Measurements from ENCODE around the gene RET.

The RET gene

DNA sequence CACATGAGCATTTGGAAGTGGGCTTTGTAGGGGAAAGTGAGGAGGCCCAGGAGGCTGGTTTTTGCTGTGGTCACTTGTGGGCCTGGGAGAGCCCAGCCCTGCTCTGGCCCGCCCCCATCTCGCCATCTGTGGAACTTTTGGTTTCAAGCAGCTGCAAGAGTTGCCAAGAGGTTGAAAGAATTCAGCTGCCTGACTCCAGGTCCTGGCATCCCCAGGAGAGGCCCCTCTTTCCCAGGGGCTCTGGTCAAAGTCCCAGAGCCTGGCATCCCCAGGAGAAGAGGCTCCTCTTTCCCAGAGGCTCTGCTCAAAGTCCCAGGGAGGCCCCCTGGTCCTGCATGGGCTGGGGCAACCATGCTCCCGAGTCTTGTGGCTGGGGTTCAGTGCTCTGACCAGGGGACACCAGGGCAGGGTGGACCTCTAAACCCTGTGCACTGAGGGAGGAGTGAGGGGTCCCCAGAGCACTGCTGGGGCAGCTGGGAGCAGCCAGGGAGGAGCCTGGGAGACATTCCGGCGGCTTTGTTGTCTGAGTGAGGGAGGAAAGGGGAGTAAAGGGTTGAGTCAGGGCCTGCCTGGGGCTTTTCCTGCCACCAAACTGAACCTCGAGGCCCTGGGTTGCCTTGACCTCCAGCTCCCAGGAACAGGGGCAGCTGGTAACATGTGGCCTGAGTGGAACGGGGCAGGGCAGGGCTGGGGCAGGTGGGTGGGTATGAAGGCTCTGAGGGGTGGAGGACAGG lies 33.6 kb downstream of the RET start:
- DNase-seq = no peak

DNA sequence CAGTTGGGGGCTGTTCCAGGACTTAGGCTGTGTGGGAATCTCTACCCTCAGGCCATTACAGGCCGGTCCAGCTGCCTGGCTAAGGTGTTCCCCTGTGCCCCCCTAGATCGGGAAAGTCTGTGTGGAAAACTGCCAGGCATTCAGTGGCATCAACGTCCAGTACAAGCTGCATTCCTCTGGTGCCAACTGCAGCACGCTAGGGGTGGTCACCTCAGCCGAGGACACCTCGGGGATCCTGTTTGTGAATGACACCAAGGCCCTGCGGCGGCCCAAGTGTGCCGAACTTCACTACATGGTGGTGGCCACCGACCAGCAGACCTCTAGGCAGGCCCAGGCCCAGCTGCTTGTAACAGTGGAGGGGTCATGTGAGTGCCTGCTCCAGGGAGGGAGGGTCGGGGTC lies 34.2 kb downstream of the RET start:
- no peak for DNase-seq

DNA sequence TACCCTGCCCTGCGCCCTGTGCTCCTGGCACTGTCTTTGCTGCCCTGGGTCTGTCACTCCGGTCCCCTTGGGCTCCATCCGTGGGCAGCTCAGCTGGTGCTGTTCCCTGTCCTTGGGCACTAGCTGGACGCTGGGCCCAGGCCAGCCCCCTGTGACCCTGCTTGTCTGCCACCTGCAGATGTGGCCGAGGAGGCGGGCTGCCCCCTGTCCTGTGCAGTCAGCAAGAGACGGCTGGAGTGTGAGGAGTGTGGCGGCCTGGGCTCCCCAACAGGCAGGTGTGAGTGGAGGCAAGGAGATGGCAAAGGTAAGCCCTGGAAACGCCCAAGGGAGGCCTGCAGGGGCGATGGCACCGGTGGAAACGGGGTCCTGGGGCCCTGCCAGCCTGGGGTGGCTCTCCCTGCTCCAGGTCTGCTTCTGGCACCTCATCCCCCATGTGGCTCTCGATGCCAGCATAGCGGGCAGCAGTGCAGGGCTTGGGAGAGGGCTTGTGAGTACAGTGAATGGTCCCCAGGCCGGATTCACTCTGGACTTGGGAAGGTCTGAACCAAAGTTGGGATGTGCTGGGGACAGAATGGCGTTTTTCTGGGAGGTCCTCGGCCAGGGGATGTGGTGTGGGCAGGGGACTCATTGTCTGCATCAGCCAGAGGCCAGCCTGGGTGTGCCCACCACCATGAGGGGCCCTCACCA lies 35.2 kb downstream of the RET start:
- no peak for DNase-seq

DNA sequence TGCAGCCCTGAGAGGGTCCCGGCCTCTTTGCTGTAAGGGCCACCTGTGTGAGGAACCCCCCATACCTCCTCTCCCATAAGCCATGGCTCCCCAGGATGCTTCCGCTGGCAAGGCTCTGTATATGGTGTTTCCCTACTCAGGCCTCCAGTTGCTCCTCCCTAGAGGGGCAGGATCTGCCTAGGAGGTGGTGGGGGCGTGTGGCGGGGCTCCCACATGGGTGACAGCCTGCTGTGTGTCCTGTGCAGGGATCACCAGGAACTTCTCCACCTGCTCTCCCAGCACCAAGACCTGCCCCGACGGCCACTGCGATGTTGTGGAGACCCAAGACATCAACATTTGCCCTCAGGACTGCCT lies 35.7 kb downstream of the RET start:
- no peak for DNase-seq

DNA sequence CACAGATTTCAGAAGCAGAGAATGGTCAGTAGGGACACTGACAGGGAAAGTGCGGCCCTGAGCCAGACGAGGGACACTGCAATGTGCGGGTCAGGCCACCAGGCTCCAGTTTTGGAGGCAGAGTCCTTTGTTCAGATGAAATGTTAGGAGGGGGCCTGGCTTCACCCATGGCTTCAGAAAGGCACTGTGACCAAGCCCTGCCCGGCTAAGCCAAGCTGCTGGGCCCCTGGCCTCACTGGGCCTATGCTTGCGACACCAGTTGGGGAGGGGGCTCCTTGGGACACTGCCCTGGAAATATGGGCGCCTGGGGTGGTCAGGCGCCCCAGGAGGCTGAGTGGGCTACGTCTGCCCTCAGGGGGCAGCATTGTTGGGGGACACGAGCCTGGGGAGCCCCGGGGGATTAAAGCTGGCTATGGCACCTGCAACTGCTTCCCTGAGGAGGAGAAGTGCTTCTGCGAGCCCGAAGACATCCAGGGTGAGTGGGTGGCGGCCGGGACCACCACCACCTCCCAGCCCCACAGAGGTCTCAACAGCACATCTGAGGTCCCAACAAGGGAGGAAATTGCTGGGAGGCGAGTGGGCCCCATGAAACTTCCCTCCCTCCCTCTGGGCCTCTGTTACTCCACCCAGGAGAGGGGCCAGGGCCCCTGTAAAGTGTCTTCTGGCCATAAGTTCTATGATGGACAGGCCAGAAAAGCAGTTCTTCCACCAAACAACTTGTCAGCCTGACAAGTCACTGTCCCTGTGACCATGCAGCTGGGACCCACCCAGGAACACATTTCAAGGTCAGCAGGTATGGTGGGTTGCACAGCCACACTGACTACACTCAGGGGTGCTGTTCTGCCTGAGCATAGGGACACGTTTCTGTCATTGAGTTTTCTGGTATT lies 36.6 kb downstream of the RET start:
- DNase-seq = no peak

DNA sequence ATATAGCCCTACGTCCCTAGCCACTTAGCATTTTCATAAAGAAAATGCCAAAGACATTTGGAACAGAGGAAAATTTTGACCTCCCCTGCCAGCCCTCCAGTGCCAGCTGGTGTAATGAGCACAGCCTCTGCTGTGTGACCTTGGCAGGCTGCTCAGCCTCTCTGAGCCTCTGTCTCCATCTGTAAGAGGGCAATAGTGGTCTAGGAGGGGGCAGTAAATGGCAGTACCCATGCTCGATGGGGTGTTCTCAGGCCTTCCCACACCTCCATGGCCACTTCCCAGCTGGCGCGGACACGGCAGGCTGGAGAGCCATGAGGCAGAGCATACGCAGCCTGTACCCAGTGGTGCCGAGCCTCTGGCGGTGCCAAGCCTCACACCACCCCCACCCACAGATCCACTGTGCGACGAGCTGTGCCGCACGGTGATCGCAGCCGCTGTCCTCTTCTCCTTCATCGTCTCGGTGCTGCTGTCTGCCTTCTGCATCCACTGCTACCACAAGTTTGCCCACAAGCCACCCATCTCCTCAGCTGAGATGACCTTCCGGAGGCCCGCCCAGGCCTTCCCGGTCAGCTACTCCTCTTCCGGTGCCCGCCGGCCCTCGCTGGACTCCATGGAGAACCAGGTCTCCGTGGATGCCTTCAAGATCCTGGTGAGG lies 37.3 kb downstream of the RET start:
- DNase-seq = no peak

DNA sequence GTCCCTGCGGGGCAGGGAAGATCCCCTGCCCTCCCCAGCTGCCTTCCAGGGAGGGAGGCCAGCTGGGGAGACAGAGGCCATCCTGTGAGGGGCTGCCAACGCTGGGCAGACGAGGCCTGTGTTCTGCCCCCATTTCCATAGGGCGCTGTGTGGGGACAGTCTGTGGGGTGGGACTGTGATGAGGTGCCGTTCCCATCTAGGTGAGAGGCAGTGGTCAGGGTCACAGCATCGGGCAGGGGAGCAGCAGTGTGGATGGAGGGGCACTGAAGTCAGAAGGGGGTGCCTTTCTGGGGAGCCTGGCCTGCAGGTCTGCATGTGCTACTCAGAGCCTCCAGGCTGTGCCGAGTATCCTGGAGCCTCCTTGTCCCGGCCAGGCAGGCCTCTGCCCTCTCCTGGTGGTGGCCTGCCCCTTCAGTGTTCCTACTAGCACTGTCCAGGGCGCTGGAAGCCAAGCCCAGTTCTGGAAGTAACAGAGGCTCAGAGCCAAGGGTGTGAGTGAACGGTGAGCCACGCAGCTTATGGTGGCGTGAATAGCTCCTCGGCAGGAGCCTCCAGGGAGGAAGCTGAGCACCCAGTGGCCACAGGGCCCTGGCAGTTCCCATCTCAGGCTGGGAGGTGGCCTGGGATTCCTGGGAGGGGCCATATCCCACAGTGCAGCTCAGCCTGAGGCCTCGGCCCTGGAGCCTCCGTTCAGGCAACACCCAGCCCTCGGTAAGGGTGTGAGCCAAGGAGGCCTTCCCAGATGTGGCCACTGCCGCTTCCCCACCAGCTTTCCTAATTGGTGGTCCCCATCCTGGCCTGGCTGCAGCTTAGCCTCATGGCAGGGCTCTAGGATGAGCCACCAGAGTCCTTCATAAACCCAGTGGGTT lies 38.1 kb downstream of the RET start:
- no peak for DNase-seq

DNA sequence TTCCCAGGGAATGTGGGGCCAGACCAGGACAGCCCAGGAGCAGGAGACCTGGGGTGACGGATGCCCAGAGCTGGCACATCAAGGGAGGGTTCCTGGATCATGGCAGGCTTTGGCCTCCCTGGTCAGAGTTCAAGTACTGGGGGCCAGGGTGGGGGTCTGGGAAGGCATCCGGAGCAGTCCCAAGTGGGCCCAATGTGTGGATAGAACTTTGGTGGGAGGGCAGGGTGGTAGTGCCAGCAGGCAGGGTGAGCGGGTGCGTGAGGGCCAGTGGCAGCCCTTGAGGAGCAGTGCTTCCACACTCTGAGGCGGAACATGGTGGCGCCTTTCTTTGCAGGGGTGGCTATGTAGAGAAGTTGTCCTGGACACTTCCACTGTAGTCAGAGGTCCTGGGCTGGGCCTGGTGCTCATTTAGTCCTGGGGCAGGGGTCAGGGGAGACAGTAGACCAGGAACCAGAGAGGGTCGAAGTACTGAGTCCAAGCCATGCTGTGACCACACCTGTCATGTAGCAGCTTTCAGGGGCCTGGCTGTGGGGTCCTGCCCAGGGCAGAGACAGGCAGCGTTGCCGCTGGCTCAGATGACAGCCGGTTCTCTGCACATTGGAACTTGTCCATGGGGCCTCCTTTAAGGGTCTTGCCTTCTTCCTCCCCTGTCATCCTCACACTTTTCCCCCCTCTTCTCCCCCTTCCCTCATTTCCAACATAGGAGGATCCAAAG lies 39.2 kb downstream of the RET start:
- no peak for DNase-seq

DNA sequence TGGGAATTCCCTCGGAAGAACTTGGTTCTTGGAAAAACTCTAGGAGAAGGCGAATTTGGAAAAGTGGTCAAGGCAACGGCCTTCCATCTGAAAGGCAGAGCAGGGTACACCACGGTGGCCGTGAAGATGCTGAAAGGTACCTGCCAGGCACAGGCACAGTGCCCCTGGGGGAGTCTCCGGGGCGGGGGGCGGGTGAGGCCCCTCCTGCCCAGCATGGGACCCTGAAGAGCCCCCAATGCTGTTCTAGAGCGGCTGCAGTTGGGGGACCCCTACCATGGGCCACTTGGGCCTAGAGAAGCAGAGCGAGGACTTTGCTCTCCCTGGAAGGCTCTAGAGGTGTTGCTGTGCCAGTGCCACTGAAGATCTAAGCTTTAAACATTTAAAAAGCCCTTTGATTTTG lies 39.7 kb downstream of the RET start:
- DNase-seq = no peak

DNA sequence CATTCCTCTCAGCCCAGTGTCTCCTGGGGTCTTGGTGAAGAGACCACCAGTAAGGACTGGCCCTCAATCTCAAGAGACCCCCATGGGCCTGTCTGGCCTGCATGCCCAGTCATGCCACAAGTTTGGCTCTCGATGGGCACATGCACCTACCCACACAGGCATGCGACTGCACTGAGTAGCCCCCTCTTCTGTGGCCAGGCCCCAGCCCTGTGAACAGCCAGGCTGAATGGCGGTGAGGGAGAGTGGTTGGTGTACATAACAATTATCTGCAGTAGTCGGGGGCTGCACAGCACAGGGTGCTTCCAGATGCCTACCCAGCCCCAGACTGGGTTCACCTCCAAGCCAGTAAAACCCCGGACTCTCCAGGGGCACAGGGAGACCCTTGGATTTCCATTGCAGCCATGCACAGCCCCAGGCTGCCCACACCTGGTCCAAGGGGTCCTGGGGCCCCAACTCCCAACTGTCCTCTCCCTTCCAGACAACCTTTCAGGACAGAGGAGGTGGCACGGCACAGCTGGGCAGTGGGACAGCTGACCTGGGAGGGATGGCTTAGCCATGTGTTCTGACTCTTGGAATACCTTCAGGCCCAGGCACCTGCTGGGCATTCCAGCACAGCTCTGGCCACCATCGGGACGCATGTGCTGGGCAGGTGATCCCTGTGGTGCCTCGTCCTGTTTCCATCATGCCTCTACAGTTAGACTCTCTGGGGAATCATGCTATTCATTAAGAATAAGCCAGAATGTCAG lies 40.3 kb downstream of the RET start:
- DNase-seq = no peak

DNA sequence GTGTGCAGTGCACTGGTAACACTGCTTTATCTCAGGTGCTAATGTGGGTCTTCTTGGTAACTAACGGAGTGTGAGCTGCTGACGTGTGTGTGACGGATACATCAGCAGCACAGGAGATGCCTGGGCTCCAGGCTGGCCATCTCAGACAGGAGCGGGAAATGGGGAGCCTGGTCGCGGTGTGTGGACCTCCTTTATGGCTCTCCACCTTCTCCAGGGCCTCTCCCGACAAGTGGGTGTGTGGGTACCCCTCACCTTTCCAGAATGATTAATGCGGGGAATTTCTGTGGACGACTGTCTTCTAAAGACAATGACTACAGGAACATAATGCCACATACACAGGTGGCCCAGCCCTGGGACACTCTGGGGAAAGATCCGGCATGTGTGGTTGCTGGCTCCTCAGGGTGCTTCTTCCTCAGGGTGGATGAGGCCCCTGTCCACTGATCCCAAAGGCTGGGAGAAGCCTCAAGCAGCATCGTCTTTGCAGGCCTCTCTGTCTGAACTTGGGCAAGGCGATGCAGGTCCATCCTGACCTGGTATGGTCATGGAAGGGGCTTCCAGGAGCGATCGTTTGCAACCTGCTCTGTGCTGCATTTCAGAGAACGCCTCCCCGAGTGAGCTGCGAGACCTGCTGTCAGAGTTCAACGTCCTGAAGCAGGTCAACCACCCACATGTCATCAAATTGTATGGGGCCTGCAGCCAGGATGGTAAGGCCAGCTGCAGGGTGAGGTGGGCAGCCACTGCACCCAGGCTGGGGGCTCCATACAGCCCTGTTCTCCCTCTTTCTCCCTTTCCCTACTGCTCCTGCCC lies 41.1 kb downstream of the RET start:
- DNase-seq = no peak

DNA sequence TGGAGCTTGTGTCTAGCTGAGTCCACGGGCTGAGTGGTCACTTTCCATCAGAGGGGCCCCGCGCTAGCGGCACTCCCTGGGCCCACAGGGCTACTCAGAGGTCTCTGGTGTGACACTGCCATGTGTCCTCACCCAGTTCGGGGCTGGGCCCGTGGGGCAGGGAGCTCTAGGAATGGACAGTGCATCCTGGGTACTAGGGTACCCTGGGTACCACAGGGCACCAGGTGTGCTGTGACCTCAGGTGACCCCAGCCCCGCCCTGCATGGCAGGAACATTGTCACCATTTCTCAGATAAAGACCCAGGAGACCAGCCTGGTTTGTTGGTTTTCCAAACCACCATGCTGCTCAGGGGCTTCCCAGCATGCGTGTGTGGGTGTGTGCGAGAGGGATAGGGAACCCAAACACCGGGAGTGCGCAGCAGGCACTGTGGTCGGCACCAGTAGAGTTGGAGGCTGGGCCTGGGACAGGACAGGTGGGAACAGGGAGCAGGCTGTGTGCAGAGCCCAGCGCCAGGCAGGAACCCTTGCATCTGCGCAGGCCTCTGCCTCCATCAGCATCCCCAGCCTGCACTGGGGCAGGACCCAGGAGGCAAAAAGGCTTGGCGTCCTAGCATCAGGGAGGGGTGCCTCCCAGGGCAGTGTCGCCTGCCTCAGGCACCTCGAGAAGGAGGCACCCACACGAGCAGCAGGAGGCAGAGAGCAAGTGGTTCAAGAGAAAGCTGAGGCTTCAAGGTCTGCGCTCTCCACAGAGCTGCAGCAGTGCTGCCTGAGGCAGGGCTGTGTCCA lies 42.0 kb downstream of the RET start:
- no peak for DNase-seq

DNA sequence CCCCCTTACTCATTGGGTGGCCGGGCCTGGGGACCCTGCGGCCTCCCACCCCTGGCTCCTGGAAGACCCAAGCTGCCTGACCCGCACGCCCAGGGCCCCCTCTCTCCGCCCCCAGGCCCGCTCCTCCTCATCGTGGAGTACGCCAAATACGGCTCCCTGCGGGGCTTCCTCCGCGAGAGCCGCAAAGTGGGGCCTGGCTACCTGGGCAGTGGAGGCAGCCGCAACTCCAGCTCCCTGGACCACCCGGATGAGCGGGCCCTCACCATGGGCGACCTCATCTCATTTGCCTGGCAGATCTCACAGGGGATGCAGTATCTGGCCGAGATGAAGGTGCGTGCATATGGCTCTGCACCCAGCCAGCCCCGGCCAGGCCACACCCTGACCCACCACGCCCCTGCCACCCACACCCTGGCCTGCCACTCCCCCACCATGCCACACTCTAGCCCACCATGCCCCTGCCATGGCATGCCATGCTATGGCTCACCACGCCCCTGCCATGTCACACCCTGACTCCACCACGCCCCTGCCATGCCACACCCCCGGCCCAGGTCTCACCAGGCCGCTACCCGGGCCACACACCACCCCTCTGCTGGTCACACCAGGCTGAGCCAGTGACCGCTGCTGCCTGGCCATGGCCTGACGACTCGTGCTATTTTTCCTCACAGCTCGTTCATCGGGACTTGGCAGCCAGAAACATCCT lies 42.7 kb downstream of the RET start:
- DNase-seq = no peak

DNA sequence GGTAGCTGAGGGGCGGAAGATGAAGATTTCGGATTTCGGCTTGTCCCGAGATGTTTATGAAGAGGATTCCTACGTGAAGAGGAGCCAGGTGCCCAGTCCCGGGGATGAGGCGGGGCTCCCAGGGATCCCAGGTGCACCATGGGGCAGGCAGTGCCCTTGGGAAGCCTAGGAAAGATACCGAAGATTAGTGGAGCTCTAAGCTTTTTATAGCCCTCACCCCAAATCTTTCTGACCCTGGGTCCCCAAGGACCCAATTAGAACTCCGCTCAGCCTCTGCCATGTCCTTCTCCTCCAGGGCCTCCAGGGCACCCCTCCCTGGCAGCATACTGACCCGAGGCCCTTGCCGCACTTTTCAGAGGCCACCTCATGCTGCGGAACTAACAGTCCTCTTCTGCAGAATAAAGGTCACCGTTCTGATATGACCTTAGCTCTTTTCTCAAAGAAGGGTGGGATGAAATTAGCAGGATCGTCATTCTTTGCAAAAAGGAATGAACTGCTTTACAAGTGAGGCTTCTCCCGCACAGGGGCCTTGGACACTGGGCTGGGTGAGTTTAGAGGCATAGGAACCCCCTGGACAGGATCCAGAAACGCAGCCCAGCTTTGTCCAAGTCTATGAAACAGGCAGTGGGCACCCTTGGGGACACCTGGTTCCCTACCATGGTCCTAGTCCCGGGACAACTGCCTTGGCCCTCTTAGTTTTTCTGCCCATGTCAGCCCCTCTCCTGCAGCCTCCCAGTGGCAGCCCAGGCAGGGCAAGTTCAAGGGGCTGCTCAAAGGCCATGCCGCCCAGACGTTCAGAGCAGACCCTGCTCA lies 43.5 kb downstream of the RET start:
- DNase-seq = no peak

DNA sequence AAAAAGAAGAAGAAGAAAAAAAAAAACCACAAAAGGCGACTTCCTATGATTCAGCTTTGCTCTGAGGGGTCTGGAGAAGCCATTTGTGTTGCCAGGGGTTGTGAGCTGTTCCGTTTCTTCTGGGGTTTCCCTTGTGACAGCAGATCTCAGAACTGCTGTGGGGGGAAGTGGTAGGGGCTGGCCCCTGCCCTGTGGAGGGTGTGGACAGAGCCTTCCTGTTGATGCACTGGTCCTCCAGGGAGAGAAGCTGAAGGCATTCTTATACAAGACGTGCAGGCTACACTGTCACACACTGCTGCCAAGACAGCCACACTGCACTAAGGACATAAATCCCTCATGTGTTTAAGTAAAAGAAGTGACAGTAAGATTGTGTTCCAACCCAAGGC lies 44.1 kb downstream of the RET start:
- DNase-seq = peak; percentile 10

DNA sequence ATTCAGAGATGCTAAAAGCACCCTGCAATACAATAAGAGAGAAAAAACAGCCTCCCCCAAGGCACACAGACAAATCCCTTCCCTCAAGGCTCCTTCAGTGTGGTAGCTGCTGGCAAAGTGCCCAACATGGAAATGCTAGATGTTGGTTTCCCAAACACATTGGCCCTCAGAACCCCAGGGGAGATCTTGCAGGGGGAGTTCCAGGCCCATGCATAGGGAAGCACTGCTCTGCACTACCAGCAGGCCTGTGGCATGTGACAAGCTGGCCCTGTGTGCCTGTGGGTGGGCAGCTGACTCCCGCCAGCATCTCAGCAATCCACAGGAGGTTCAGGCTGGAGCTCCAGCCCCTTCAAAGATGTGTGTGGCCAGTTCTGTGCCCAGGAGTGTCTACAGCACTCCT lies 44.6 kb downstream of the RET start:
- no peak for DNase-seq

DNA sequence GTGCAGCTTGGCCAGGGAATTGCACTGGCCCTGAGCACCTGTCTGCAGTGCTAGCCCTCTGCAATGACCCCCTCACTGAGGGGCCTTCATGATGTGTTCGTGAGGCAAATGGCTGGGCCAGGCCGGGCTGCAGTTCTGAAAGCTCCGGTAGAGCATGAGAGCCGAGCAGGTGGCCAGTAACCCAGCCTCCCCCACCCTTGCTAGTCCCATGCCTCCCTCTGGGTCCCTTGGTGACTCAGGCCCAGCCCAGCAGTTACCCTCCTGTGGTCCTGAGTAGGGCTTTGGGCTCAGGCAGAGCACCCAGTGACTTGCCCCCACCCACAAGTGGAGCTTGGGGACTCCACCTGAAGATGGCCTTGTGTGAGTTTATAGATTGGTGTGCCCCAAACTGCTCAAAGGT lies 45.2 kb downstream of the RET start:
- DNase-seq = no peak

DNA sequence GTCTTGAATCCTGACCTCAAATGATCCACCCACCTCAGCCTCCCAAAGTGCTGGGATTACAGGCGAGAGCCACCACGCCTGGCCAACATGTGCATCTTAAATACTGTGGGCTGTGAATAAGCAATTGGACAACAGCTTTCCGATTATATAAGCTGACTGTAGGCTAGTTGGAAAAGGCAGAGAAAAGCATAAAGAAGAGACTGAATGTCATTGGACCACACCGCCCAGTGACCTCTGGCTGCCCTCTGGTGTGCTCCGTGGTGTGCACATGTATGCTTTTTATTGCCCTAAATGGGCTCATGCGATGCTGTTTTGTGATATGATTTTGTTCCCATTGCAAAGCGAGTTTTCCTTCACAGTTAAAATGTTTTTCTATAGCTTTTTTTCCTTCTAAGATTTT lies 46.0 kb downstream of the RET start:
- no peak for DNase-seq
